GM21423 (cell line): ENCODE measurements around the gene AGK.
"Not testable (repeated sequence)": the region's sequence is repeated elsewhere in the genome, so short reads cannot be mapped to it uniquely, and the experiment has no call there.

Experiments used
- ATAC-seq: cut with Tn5 transposase; IDR thresholded peaks from one replicate; pipeline ENCODE4 v1.9.1; 2021; ENCODE audit warnings: mild to moderate bottlenecking, moderate library complexity; ENCODE audit not compliant: unreplicated experiment

Gene AGK

GRCh38 chr7:141641876-141642275 lies 90.7 kb downstream of the AGK start:
- ATAC-seq, result no peak

GRCh38 chr7:141645188-141645587 lies 94.0 kb downstream of the AGK start:
- no peak for ATAC-seq

GRCh38 chr7:141646826-141647480 lies 95.7 kb downstream of the AGK start:
- no peak for ATAC-seq

- ATAC-seq, result not testable (repeated sequence)
These were observed 96.5 kb downstream of the AGK start for GRCh38 chr7:141647701-141648100.

GRCh38 chr7:141648276-141649114 lies 97.3 kb downstream of the AGK start:
- no peak for ATAC-seq

- peak; percentile 50 for ATAC-seq
These were observed 98.1 kb downstream of the AGK start for GRCh38 chr7:141649137-141649864.

- ATAC-seq, result peak; percentile 65
These were observed 98.8 kb downstream of the AGK start for GRCh38 chr7:141649865-141650634.

GRCh38 chr7:141651417-141651816 lies 100.2 kb downstream of the AGK start:
- no peak for ATAC-seq

- no peak for ATAC-seq
These were observed 101.5 kb downstream of the AGK start for GRCh38 chr7:141652691-141653090.

GRCh38 chr7:141654551-141654950 lies 103.3 kb downstream of the AGK start:
- ATAC-seq, result peak; percentile 88

- no peak for ATAC-seq
These were observed 108.3 kb downstream of the AGK start for GRCh38 chr7:141659501-141659900.

- ATAC-seq, result no peak
These were observed 109.0 kb downstream of the AGK start for GRCh38 chr7:141660259-141660658.

GRCh38 chr7:141663081-141663849 lies 112.1 kb downstream of the AGK start:
- ATAC-seq, result no peak

- no peak for ATAC-seq
These were observed 113.2 kb downstream of the AGK start for GRCh38 chr7:141664450-141664849.

- ATAC-seq, result no peak
These were observed 114.2 kb downstream of the AGK start for GRCh38 chr7:141665208-141666035.

- no peak for ATAC-seq
These were observed 114.9 kb downstream of the AGK start for GRCh38 chr7:141666071-141666470.

GRCh38 chr7:141668853-141669252 lies 117.6 kb downstream of the AGK start:
- no peak for ATAC-seq

- no peak for ATAC-seq
These were observed 120.7 kb downstream of the AGK start for GRCh38 chr7:141671705-141672496.
